Neuronal stem cell (in vitro differentiated cells): ENCODE results near the gene PIK3CG.
"Not testable (repeated sequence)": the region's sequence is repeated elsewhere in the genome, so short reads cannot be mapped to it uniquely, and the experiment has no call there.

Experiments used
- DNase-seq: peaks from one replicate; pipeline ENCODE4 v3.0.0-alpha.2; 2013; ENCODE audit warnings: low spot score
- H2AFZ ChIP-seq: one replicate; pipeline ENCODE4 v1.6.1; 2013; ENCODE audit warnings: mild to moderate bottlenecking, low read length, inconsistent platforms
- H2AK5ac ChIP-seq: 2 replicates; pipeline ENCODE4 v1.6.1; 2013; ENCODE audit warnings: low read depth, mild to moderate bottlenecking, inconsistent platforms, low read length, moderate library complexity, mixed read lengths
- H2BK120ac ChIP-seq: 2 replicates; pipeline ENCODE4 v1.6.1; 2013; ENCODE audit warnings: low read depth, mild to moderate bottlenecking, inconsistent platforms, low read length, moderate library complexity, mixed read lengths
- H2BK12ac ChIP-seq: one replicate; pipeline ENCODE4 v1.6.1; 2013; ENCODE audit warnings: low read length, inconsistent platforms
- H2BK15ac ChIP-seq: 2 replicates; pipeline ENCODE4 v1.6.1; 2013; ENCODE audit warnings: mild to moderate bottlenecking, low read length, inconsistent platforms, mixed read lengths
- H2BK5ac ChIP-seq: one replicate; pipeline ENCODE4 v1.6.1; 2013; ENCODE audit warnings: inconsistent platforms, mild to moderate bottlenecking, low read length, moderate library complexity
- H3K14ac ChIP-seq: one replicate; pipeline ENCODE4 v1.6.1; 2013; ENCODE audit warnings: low read length, inconsistent platforms
- H3K18ac ChIP-seq: 2 replicates; pipeline ENCODE4 v1.6.1; 2013; ENCODE audit warnings: low read length, inconsistent platforms
- H3K23ac ChIP-seq: 2 replicates; pipeline ENCODE4 v1.6.1; 2013; ENCODE audit warnings: low read depth, mild to moderate bottlenecking, mixed read lengths, low read length, inconsistent platforms; ENCODE audit not compliant: poor library complexity
- H3K27ac ChIP-seq: replicated peaks from 3 replicates; pipeline ENCODE4 v1.5.1; 2013; ENCODE audit warnings: low read length, inconsistent platforms
- H3K27me3 ChIP-seq, 3 experiments: 2 replicates each; pipeline ENCODE4 v1.6.1; 2013; ENCODE audit warnings: low read length in 3 of 3, mild to moderate bottlenecking in 2 of 3, inconsistent platforms in 1 of 3, low read depth in 1 of 3, mixed read lengths in 1 of 3, moderate library complexity in 1 of 3; ENCODE audit not compliant: control insufficient read depth in 3 of 3, insufficient read depth in 3 of 3
- H3K36me3 ChIP-seq, 2 donors: replicated peaks in 1 of 2; 2 replicates each; pipeline ENCODE4 v1.6.1; 2013; ENCODE audit warnings: low read length in 2 of 2; ENCODE audit not compliant: control insufficient read depth in 2 of 2, insufficient read depth in 2 of 2
- H3K4ac ChIP-seq: 2 replicates; pipeline ENCODE4 v1.6.1; 2013; ENCODE audit warnings: inconsistent platforms, mild to moderate bottlenecking, low read length, moderate library complexity
- H3K4me1 ChIP-seq, 2 donors: 1 replicate in 1 of 2; 2 replicates in 1 of 2; pipeline ENCODE4 v1.6.1; 2013; ENCODE audit warnings: low read length in 2 of 2, low read depth in 1 of 2; ENCODE audit not compliant: control insufficient read depth in 2 of 2, insufficient read depth in 1 of 2
- H3K4me2 ChIP-seq: one replicate; pipeline ENCODE4 v1.6.1; 2013; ENCODE audit warnings: mild to moderate bottlenecking, low read length, inconsistent platforms; ENCODE audit not compliant: insufficient read depth, poor library complexity, severe bottlenecking
- H3K4me3 ChIP-seq, 2 donors: 2 replicates each; pipeline ENCODE4 v1.5.1; 2013; ENCODE audit warnings: low read length in 2 of 2, mild to moderate bottlenecking in 2 of 2, inconsistent platforms in 1 of 2, moderate library complexity in 1 of 2
- H3K79me1 ChIP-seq: one replicate; pipeline ENCODE4 v1.6.1; 2013; ENCODE audit warnings: low read depth, mild to moderate bottlenecking, inconsistent platforms, low read length, moderate library complexity
- H3K9ac ChIP-seq: one replicate; pipeline ENCODE4 v1.6.1; 2013; ENCODE audit warnings: mild to moderate bottlenecking, low read depth, low read length, inconsistent platforms; ENCODE audit not compliant: poor library complexity
- H3K9me3 ChIP-seq, 2 donors: replicated peaks in 1 of 2; 2 replicates each; pipeline versions ENCODE3 to v1.6.1; 2013; ENCODE audit warnings: low read length in 2 of 2, mild to moderate bottlenecking in 2 of 2, inconsistent platforms in 1 of 2, low read depth in 1 of 2, mixed read lengths in 1 of 2, moderate library complexity in 1 of 2; ENCODE audit not compliant: control insufficient read depth in 2 of 2, insufficient read depth in 1 of 2
- H4K8ac ChIP-seq: one replicate; pipeline ENCODE4 v1.6.1; 2013; ENCODE audit warnings: low read depth, mild to moderate bottlenecking, inconsistent platforms, low read length, moderate library complexity
- H4K91ac ChIP-seq: one replicate; pipeline ENCODE4 v1.6.1; 2013; ENCODE audit warnings: low read length, low read depth, mild to moderate bottlenecking, inconsistent platforms; ENCODE audit not compliant: poor library complexity
- WGBS, 2 donors: extraction: QIAGEN DNeasy Blood & Tissue Kit; methylation state at CpG; one replicate each; pipeline ENCODE4 v1.1.7; 2013; ENCODE audit warnings: missing lambda C conversion rate in 2 of 2, mixed read lengths in 1 of 2; ENCODE audit not compliant: insufficient read length in 2 of 2, insufficient replicate concordance in 1 of 2; ENCODE audit errors: extremely low coverage in 2 of 2; 5-methylcytosine and 5-hydroxymethylcytosine counted together

The PIK3CG gene

GRCh38 chr7:106848851-106849442, 16.1 kb upstream of the PIK3CG start:
- Histone ChIP-seq H2BK120ac (no peak overlapping the region), H4K8ac (no peak overlapping the region), H3K9me3 (no peaks in the 10 kb centered on the region), H3K27me3 (no peaks in the 10 kb centered on the region), H4K91ac (no peak overlapping the region), H3K79me1 (no peaks in the 10 kb centered on the region), H3K4me3 (no peak overlapping the region), H3K4me1 (no peaks in the 10 kb centered on the region), H3K4me2 (no peak overlapping the region), H2BK12ac (no peak overlapping the region), H2BK5ac (no peak overlapping the region), H3K14ac (no peak overlapping the region), H3K23ac (no peak overlapping the region), H2AK5ac (no peak overlapping the region), H3K9ac (no peak overlapping the region), H3K27ac (no peak overlapping the region), H3K4ac (no peak overlapping the region), H3K36me3 (no peaks in the 10 kb centered on the region), H2AFZ (no peak overlapping the region), H2BK15ac (no peak overlapping the region), H3K18ac (no peak overlapping the region)
- no CpG with 5 or more reads among the region's 1 CpG for WGBS, 2 donors
- no peak for DNase-seq

- H3K79me1 ChIP-seq, H2BK5ac ChIP-seq, H3K4me1 ChIP-seq, H3K9me3 ChIP-seq, H3K18ac ChIP-seq, DNase-seq, H2AFZ ChIP-seq, H2BK12ac ChIP-seq, H2BK120ac ChIP-seq, H3K4ac ChIP-seq, H4K91ac ChIP-seq, H3K4me2 ChIP-seq, H3K9ac ChIP-seq, H3K36me3 ChIP-seq, H3K23ac ChIP-seq, H3K4me3 ChIP-seq, H3K27me3 ChIP-seq, H2AK5ac ChIP-seq, H3K27ac ChIP-seq, H4K8ac ChIP-seq, H3K14ac ChIP-seq, H2BK15ac ChIP-seq: not testable (repeated sequence)
- WGBS, 2 donors, result no CpG with 5 or more reads among the region's 7 CpGs
Measured at GRCh38 chr7:106851632-106852031, 13.4 kb upstream of the PIK3CG start.

- peaks cover 0 to 2% of the 10 kb centered on the region in 2 donors for H3K4me1 ChIP-seq
- H2BK120ac ChIP-seq, result no peak overlapping the region
- no peak overlapping the region for H4K8ac ChIP-seq
- no peaks in the 10 kb centered on the region for H3K9me3 ChIP-seq
- no peak overlapping the region for H3K18ac ChIP-seq
- DNase-seq, result no peak
- no peaks in the 10 kb centered on the region for H3K36me3 ChIP-seq
- WGBS, 2 donors, result no CpG with 5 or more reads among the region's 9 CpGs
- no peak overlapping the region for H4K91ac ChIP-seq
- no peak overlapping the region for H2AFZ ChIP-seq
- no peak overlapping the region for H2BK5ac ChIP-seq
- no peak overlapping the region for H3K23ac ChIP-seq
- no peak overlapping the region for H3K4me2 ChIP-seq
- H2BK12ac ChIP-seq, result no peak overlapping the region
- no peak overlapping the region for H3K4ac ChIP-seq
- H3K79me1 ChIP-seq, result no peaks in the 10 kb centered on the region
- no peak overlapping the region for H2AK5ac ChIP-seq
- no peak overlapping the region for H3K4me3 ChIP-seq
- H3K14ac ChIP-seq, result no peak overlapping the region
- H2BK15ac ChIP-seq, result no peak overlapping the region
- no peak overlapping the region for H3K9ac ChIP-seq
- no peaks in the 10 kb centered on the region for H3K27me3 ChIP-seq
- H3K27ac ChIP-seq, result no peak overlapping the region
Measured at GRCh38 chr7:106853250-106853908, 11.7 kb upstream of the PIK3CG start.

- DNase-seq, result no peak
- WGBS, 2 donors, result no CpG with 5 or more reads among the region's 6 CpGs
- no peak overlapping the region for H3K4ac ChIP-seq
- H2BK15ac ChIP-seq, result no peak overlapping the region
- H2AK5ac ChIP-seq, result no peak overlapping the region
- no peaks in the 10 kb centered on the region for H3K36me3 ChIP-seq
- no peak overlapping the region for H2BK120ac ChIP-seq
- no peaks in the 10 kb centered on the region for H3K9me3 ChIP-seq
- H3K9ac ChIP-seq, result no peak overlapping the region
- no peak overlapping the region for H4K8ac ChIP-seq
- no peak overlapping the region for H2AFZ ChIP-seq
- H3K79me1 ChIP-seq, result no peaks in the 10 kb centered on the region
- no peaks in the 10 kb centered on the region for H3K27me3 ChIP-seq
- no peak overlapping the region for H3K4me3 ChIP-seq
- no peak overlapping the region for H3K18ac ChIP-seq
- no peak overlapping the region for H4K91ac ChIP-seq
- H3K4me1 ChIP-seq, result peaks cover 0 to 2% of the 10 kb centered on the region in 2 donors
- H2BK12ac ChIP-seq, result no peak overlapping the region
- no peak overlapping the region for H3K27ac ChIP-seq
- H3K14ac ChIP-seq, result no peak overlapping the region
- H2BK5ac ChIP-seq, result no peak overlapping the region
- H3K4me2 ChIP-seq, result no peak overlapping the region
- no peak overlapping the region for H3K23ac ChIP-seq
Measured at GRCh38 chr7:106855540-106856132, 9.4 kb upstream of the PIK3CG start.
